GM18508 (cell line): Measurements from ENCODE around the gene UNC5B.

Experiments
- ATAC-seq: cut with Tn5 transposase; IDR thresholded peaks from one replicate; pipeline ENCODE4 v1.9.1; 2021; ENCODE audit warnings: moderate number of reproducible peaks; ENCODE audit not compliant: insufficient read depth, unreplicated experiment

The UNC5B gene

GRCh38 chr10:71221586-71222202, 9.3 kb downstream of the UNC5B start:
- no peak for ATAC-seq

- ATAC-seq: no peak
Observed at GRCh38 chr10:71222601-71223346, 10.4 kb downstream of the UNC5B start.

- ATAC-seq: no peak
Observed at GRCh38 chr10:71223347-71224058, 11.1 kb downstream of the UNC5B start.

GRCh38 chr10:71225291-71226058, 13.1 kb downstream of the UNC5B start:
- ATAC-seq: no peak

- no peak for ATAC-seq
Observed at GRCh38 chr10:71228875-71229675, 16.7 kb downstream of the UNC5B start.

GRCh38 chr10:71229726-71230655, 17.6 kb downstream of the UNC5B start:
- ATAC-seq: no peak

- ATAC-seq: no peak
Observed at GRCh38 chr10:71230656-71231025, 18.3 kb downstream of the UNC5B start.

GRCh38 chr10:71231206-71231605, 18.8 kb downstream of the UNC5B start:
- ATAC-seq: no peak

- no peak for ATAC-seq
Observed at GRCh38 chr10:71232089-71232998, 20.0 kb downstream of the UNC5B start.

GRCh38 chr10:71233482-71233892, 21.1 kb downstream of the UNC5B start:
- no peak for ATAC-seq

- no peak for ATAC-seq
Observed at GRCh38 chr10:71234004-71234894, 21.9 kb downstream of the UNC5B start.

GRCh38 chr10:71234970-71235685, 22.8 kb downstream of the UNC5B start:
- no peak for ATAC-seq

- no peak for ATAC-seq
Observed at GRCh38 chr10:71235808-71236207, 23.4 kb downstream of the UNC5B start.

- ATAC-seq: no peak
Observed at GRCh38 chr10:71236286-71236685, 23.9 kb downstream of the UNC5B start.

- no peak for ATAC-seq
Observed at GRCh38 chr10:71236822-71237682, 24.7 kb downstream of the UNC5B start.
